Fibroblast of pulmonary artery (primary cell): ENCODE results near the gene EFNA2.
A peak's percentile ranks its signal among the peaks of the same experiment; 100 is the strongest.

Source experiments
- DNase-seq: peaks from one replicate; pipeline ENCODE4 v3.0.0-alpha.2; 2010; ENCODE audit warnings: low read depth
- H3K4me3 ChIP-seq: replicated peaks from 2 replicates; pipeline ENCODE4 v1.5.1; 2011; ENCODE audit warnings: low read depth, mild to moderate bottlenecking, control low read depth, low read length, moderate library complexity
- TF ChIP-seq, protein P1 (sequence below): IDR thresholded peaks from 2 replicates; pipeline ENCODE4 v1.5.1; 2011; ENCODE audit warnings: mild to moderate bottlenecking, control low read depth, low read length, inconsistent platforms; ENCODE audit errors: missing control alignments

The EFNA2 gene

DNA sequence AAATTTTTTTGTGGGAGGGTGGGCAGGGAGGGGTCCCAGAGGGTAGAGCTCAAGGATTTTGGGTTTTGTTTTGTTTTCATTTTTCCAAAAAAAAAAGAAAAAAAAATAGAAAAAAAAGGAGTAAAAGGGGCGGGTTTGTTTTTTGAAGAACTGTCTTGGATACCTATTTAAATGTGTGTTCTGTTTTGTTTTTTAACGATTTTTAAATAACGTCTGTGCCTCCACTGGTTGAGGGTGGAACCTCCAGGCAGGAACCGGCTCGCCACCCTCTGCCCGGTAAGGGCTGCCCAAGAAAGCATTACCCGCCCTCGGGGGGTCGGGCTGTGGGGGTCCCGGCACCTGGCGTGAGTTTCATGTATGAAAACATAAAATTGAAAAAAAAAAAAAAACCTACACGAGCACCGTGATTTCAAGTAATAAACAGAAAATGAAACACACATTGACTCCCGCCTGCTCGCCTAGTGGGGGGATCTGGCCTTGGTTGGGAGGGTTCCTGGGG lies 26.9 kb upstream of the EFNA2 start:
- no peak for DNase-seq
- H3K4me3 ChIP-seq = no peak overlapping the region
- TF ChIP-seq, protein P1, sequence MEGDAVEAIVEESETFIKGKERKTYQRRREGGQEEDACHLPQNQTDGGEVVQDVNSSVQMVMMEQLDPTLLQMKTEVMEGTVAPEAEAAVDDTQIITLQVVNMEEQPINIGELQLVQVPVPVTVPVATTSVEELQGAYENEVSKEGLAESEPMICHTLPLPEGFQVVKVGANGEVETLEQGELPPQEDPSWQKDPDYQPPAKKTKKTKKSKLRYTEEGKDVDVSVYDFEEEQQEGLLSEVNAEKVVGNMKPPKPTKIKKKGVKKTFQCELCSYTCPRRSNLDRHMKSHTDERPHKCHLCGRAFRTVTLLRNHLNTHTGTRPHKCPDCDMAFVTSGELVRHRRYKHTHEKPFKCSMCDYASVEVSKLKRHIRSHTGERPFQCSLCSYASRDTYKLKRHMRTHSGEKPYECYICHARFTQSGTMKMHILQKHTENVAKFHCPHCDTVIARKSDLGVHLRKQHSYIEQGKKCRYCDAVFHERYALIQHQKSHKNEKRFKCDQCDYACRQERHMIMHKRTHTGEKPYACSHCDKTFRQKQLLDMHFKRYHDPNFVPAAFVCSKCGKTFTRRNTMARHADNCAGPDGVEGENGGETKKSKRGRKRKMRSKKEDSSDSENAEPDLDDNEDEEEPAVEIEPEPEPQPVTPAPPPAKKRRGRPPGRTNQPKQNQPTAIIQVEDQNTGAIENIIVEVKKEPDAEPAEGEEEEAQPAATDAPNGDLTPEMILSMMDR = no peak

DNA sequence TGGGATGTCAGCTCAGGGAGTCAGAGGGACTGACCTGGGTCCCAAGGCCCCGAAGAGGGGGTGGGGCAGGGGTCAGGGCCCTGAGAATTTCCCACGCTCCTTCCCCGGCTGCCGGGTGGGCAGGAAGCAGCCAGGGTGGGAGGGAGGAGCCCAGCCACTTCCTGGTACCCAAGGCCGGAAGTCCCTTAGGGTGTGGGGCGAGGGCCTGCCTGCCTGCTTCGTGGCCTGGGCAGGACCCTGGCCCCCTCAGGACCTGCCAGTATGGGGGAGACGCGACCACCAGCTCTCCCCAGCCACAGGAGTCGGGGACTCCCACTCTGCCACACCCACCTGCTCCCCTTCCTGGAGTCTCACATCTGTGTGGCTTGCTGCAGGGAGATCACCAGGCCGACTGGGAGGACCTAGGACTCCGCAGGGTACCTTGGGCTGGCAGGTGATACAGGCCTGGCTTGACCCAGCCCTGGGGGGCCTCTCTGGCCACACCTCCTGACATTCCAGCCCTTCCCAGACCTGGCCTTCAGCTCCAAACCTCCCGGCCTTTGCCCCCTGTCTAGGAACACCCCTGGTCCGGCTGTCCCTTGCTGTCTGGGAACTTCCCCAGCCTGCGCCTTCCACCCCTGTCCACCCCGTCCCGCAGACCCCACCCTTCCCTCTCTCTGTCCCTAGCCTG lies 26.3 kb upstream of the EFNA2 start:
- TF ChIP-seq, protein P1 = no peak
- H3K4me3 ChIP-seq = no peak overlapping the region
- peak; percentile 63 for DNase-seq

DNA sequence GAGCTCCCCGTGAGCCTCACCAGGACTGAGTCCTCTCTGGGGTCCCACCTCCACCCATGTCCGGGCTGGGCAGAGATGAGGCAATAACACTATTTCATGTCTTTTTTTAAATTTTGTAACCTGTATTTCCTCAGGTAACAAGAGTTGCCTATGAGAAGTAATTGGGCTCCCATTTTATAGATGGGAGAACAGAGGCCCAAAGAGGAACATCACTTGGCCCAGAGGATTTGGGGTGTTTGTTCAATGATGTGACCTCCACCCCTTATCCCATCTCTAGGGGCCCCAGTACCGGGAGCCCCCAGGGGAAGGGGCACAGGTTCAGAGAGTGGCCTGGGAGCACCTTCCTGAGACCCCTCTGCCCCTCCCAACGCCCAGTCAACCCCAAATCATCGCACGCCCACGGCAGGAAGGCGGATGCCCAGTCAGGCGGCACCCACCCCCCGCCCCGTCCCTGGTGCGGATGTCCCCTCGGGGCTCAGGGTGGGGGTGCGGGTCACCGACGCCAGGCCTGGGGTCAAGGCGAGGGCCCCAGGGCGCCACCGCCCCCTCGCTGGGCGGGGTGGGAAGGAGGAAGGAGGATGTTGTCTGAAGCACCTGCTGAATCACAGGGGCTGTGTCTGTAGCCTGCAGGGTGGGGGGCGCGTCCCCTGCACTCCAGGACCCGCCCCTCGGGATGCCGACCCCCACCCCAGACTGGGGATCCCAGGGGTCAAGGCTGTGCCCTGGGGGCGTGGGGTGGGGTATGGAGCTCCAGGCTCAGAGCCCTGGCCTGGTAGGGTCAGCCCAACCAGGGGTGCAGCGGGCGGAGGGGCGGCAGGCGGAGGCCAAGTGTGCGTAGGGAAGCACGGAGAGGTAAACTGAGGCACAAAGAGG lies 25.6 kb upstream of the EFNA2 start:
- H3K4me3 ChIP-seq = peak overlapping the region; percentile 14
- no peak for DNase-seq
- TF ChIP-seq, protein P1 = no peak

DNA sequence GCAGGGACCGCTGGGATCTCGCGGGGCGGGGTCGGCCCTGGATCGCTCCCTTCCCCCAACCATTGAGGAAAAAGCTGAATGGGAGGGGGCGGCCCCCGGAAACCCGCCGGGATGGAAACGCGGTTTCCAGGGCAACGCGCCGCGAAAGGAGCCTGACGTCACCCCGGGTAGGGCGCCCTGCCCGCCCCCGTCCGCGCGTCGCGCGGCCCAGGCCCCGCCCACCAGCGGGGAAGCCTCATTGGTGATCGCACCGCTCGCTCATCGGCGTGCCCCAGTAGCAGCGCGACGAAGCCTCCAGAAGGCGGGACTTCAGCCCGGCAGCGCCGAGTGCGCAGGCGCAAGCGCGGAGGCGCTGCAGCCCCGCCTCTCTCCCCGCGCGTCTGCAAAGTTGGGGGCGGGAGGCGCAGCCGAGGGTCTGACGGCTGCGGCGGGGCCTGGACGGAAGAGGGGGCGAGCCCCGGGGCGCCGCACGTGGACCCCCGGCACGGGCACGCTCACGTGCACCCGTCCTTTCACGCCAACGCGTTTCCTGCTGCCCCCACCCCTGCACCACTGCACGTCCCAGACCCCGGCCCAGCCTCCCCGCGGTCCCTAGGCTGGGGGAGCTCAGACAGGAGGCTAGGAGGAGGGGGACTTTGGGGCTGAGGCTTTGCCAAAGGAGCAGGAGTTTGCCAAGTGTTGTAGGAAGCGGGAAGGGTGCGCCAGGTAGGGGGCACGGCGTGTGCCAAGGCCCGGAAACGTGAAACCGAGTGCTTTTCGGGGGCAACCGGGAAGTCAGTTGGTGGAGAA lies 24.7 kb upstream of the EFNA2 start:
- TF ChIP-seq, protein P1 = no peak
- peak; percentile 97 for DNase-seq
- H3K4me3 ChIP-seq = peak overlapping the region; percentile 60

DNA sequence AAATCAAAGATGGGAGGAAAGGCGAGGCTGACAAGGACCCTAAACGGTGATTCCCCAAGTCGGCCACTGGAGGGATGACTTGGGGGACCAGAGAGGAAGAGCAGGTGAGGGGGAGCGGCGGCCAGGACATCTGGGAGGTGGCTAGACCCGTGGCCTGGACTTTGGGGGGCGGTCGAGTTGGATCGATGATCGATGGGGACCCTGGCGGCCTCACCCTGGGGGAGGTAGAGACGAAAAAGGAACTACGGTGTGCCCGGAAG lies 24.2 kb upstream of the EFNA2 start:
- DNase-seq = no peak
- TF ChIP-seq, protein P1 = peak; percentile 4
- H3K4me3 ChIP-seq = peak overlapping the region; percentile 60

DNA sequence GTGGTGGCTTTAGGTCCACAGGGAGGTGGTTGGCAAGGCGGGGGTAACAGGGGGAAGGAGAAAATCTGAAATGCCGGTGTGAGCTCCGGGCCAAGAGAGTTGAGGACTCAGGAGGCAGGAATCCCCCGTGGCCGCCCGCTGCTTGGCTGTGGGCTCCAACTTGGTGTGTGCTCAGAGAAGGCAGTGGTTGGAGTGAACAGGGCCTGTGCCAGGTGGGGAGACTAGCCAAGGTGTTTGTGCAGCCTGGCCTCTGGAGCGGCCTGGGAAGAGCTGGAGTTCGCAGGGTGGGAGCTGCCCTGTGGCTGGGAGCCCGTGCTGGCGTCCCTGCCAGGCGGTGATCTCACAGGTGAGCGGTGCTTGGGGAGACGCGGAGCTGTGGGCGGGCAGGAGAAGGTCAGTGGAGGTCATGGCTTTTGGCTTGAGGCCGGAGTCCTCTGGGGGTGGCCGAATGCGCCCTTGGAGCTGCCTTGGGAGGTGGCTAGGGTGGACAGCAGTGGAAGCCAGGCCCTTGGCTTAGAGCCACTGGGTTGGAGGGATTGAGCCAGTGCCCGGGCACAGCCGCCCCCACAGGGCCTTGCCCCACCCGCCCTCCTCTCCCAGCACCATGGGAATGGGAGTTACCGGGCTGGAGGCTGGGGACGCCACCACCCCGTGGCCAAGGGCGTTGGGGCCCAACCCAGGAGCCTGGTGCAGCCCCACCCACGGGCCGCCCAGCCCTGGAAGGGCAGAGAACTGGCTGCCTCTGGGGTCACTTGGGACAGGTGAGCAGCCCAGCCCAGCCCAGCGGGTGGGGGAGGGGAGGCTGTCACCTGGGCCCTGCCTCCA lies 23.7 kb upstream of the EFNA2 start:
- no peak for DNase-seq
- TF ChIP-seq, protein P1 = no peak
- peak overlapping the region; percentile 7 for H3K4me3 ChIP-seq
